WI38 (cell line): ENCODE data around the gene PGA3.

Source experiments
- H3K4me3 ChIP-seq: 2 replicates; pipeline ENCODE4 v1.5.1; 2011; ENCODE audit warnings: low read depth, mild to moderate bottlenecking, control low read depth, low read length
- TF ChIP-seq, protein P1 (sequence below): IDR thresholded peaks from 2 replicates; pipeline ENCODE4 v1.5.1; 2012; ENCODE audit warnings: low read depth, mild to moderate bottlenecking, control low read depth, low read length

The PGA3 gene

GRCh38 chr11:61189933-61190332 lies 13.4 kb upstream of the PGA3 start:
- H3K4me3 ChIP-seq: no peak overlapping the region

DNA sequence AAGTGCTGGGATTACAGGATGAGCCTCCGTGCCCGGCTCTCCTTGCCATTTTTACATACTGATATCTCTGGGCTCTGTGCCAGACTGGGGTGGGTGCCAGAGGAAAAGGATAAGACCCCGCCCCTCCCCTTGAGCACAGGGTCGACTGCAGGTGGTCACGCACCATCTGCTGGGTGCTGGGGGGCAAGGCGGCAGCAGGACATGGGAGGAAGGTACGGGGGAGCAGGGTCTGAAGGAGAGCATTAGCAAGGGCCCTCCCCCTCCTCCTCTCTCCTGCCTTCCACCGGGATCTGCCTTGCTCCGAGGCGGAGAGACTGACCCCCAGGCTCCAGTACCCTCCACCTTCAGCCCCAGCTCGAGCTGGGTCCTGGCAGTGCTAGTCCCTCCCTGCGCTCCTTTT lies 9.7 kb upstream of the PGA3 start:
- TF ChIP-seq, protein P1, sequence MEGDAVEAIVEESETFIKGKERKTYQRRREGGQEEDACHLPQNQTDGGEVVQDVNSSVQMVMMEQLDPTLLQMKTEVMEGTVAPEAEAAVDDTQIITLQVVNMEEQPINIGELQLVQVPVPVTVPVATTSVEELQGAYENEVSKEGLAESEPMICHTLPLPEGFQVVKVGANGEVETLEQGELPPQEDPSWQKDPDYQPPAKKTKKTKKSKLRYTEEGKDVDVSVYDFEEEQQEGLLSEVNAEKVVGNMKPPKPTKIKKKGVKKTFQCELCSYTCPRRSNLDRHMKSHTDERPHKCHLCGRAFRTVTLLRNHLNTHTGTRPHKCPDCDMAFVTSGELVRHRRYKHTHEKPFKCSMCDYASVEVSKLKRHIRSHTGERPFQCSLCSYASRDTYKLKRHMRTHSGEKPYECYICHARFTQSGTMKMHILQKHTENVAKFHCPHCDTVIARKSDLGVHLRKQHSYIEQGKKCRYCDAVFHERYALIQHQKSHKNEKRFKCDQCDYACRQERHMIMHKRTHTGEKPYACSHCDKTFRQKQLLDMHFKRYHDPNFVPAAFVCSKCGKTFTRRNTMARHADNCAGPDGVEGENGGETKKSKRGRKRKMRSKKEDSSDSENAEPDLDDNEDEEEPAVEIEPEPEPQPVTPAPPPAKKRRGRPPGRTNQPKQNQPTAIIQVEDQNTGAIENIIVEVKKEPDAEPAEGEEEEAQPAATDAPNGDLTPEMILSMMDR: no peak
- no peak overlapping the region for H3K4me3 ChIP-seq

More at GRCh38 chr11:61189933-61190332, 13.4 kb upstream of the PGA3 start:
- TF ChIP-seq, protein P1: no peak

- no peak overlapping the region for H3K4me3 ChIP-seq
- TF ChIP-seq, protein P1: no peak
These were observed 9.1 kb upstream of the PGA3 start for GRCh38 chr11:61194169-61194671.

- TF ChIP-seq, protein P1: no peak
- H3K4me3 ChIP-seq: no peak overlapping the region
These were observed 8.2 kb upstream of the PGA3 start for GRCh38 chr11:61194981-61195695.

- H3K4me3 ChIP-seq: no peak overlapping the region
- TF ChIP-seq, protein P1: no peak
These were observed 7.6 kb upstream of the PGA3 start for GRCh38 chr11:61195719-61196118.

DNA sequence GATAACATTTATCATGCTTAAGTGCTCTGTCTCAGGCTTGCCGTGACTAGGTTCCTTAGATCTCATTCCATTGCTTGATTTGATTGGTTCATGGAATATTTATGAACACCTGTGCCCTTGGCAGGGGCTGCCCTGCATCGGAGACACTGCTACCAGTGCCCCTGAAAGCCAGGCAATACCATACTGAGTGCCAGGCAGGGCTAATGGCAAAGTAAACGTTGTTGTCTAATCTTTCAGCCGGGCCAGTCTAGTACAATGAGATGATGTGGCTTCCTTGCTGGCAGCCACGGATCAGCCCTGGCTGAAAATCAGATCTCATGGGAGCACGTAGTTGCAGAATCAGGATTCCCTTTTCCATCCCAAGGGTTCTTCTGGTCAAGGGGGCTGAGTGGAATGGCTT lies 5.0 kb upstream of the PGA3 start:
- TF ChIP-seq, protein P1: no peak
- H3K4me3 ChIP-seq: no peak overlapping the region

- TF ChIP-seq, protein P1: no peak
- no peak overlapping the region for H3K4me3 ChIP-seq
These were observed 4.3 kb upstream of the PGA3 start for GRCh38 chr11:61198948-61199523.
